ENCODE results near the gene PADI2.

GRCh38 chr1:17148950-17149608 is 29.8 kb upstream of the PADI2 start:
- TF ChIP-seq FOXK2 (IDR thresholded peaks at IDR 0.05) (no peak), BHLHE40 (IDR thresholded peaks at IDR 0.05; ENCODE audit: borderline replicate concordance) (no peak), FOXA1 (IDR thresholded peaks at IDR 0.05) (no peak), SP1 (IDR thresholded peaks at IDR 0.05) (no peak), NFRKB (IDR thresholded peaks at IDR 0.05) (no peak), PKNOX1 (IDR thresholded peaks at IDR 0.05) (no peak)
